ENCODE data around the gene AHI1.

GRCh38 chr6:135383766-135384165 lies 113.8 kb downstream of the AHI1 start:
- TF ChIP-seq POLR2A (IDR thresholded peaks at IDR 0.05), result no peak
- TF ChIP-seq CTCF (IDR thresholded peaks at IDR 0.05), result no peak
